Endodermal cell (in vitro differentiated cells): ENCODE results near the gene WDR46. TPM values are rescaled to one million over a fixed set of nuclear protein-coding genes. Genes with fewer than 3 reads are reported as not detected.

Experiments used
- DNase-seq: peaks from one replicate; pipeline ENCODE4 v3.0.0-alpha.2; 2017
- H3K27ac ChIP-seq: 2 replicates; pipeline ENCODE4 v1.5.1; 2013; ENCODE audit warnings: mild to moderate bottlenecking, low read depth, low read length, moderate library complexity
- H3K27me3 ChIP-seq: 2 replicates; pipeline ENCODE4 v1.6.1; 2013; ENCODE audit warnings: mild to moderate bottlenecking, low read length, moderate library complexity; ENCODE audit not compliant: insufficient read depth, control insufficient read depth, poor library complexity, severe bottlenecking
- H3K36me3 ChIP-seq: 2 replicates; pipeline ENCODE4 v1.7.0; 2013; ENCODE audit warnings: mild to moderate bottlenecking, low read length, moderate library complexity; ENCODE audit not compliant: control insufficient read depth, insufficient read depth
- H3K4me1 ChIP-seq: one replicate; pipeline ENCODE4 v1.7.0; 2013; ENCODE audit warnings: low read length; ENCODE audit not compliant: control insufficient read depth, insufficient read depth
- H3K4me3 ChIP-seq: 2 replicates; pipeline ENCODE4 v1.5.1; 2013; ENCODE audit warnings: mild to moderate bottlenecking, low read length, moderate library complexity
- H3K9ac ChIP-seq: 2 replicates; pipeline ENCODE4 v1.6.1; 2013; ENCODE audit warnings: mild to moderate bottlenecking, low read length, moderate library complexity; ENCODE audit not compliant: poor library complexity, severe bottlenecking; ENCODE audit errors: extremely low read depth
- H3K9me3 ChIP-seq: 2 replicates; pipeline ENCODE4 v1.6.1; 2013; ENCODE audit warnings: mild to moderate bottlenecking, low read length, moderate library complexity; ENCODE audit not compliant: control insufficient read depth
- H3K27ac Mint-ChIP-seq: 2 replicates; pipeline ENCODE4 v1.8.0; 2020; ENCODE audit warnings: mixed read lengths
- H3K27me3 Mint-ChIP-seq: 2 replicates; pipeline ENCODE4 v1.8.0; 2021; ENCODE audit warnings: mild to moderate bottlenecking, mixed read lengths; ENCODE audit not compliant: insufficient read depth
- H3K36me3 Mint-ChIP-seq: 2 replicates; pipeline ENCODE4 v1.8.0; 2020; ENCODE audit warnings: low read depth, mixed read lengths
- H3K4me1 Mint-ChIP-seq: 2 replicates; pipeline ENCODE4 v1.8.0; 2020; ENCODE audit warnings: mixed read lengths
- H3K4me3 Mint-ChIP-seq: 2 replicates; pipeline ENCODE4 v1.8.0; 2020; ENCODE audit warnings: mild to moderate bottlenecking, moderate library complexity, mixed read lengths
- H3K9me3 Mint-ChIP-seq: 2 replicates; pipeline ENCODE4 v1.8.0; 2020; ENCODE audit warnings: mild to moderate bottlenecking, mixed read lengths
- WGBS, 2 experiments: methylation state at CpG; one replicate each; pipeline versions ENCODE4 v1.1.5 to v1.1.7; 2013; ENCODE audit warnings: missing lambda C conversion rate in 2 of 2, mixed read lengths in 1 of 2; ENCODE audit not compliant: insufficient coverage in 1 of 2, insufficient read length in 1 of 2; 5-methylcytosine and 5-hydroxymethylcytosine counted together
- total RNA-seq, 2 donors: library from RNA; stranded (reverse); fragmentation: NEBNext Ultra II Directional in 1 of 2; extraction: Animal tissue kit (Norgen Biotek cat#: 25700) in 1 of 2; gene quantifications; 2 replicates in 1 of 2; 3 replicates in 1 of 2; pipeline ENCODE4 v1.2.1, GENCODE V29; 2021
- TF ChIP-seq, protein P1 (sequence below): fragments of 200-600 bp; sonication (generic); conservative IDR thresholded peaks from 2 replicates; pipeline ENCODE4 v1.5.0; 2021; ENCODE audit warnings: antibody characterized with exemption, mild to moderate bottlenecking

WDR46 gene
- total RNA-seq, 2 donors from 2014 or later, result 42.9 to 62.5 TPM

DNA sequence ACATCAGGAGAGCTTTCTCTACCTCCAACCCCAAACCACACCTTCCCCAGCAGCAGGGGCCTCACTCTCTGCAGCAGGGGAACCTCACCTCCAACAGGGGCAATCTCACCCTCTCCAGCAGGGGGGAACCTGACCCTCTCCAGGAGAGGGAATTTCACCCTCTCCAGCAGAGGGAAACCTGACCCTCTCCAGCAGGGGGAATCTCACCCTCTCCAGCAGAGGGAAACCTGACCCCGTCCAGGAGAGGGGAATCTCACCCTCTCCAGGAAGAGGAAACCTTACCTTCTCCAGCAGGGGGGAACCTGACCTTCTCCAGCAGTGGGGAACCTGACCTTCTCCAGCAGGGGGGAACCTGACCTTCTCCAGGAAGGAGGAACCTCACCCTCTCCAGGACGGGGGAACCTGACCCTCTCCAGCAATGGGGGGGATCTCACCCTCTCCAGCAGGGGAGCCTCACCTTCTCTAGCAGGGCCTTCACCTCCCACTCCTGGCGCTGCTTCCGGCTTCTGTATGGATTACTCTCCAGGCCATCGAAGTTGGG, 9.0 kb downstream of the WDR46 start:
- H3K27me3 Mint-ChIP-seq, result no peaks in the 10 kb centered on the region
- Histone ChIP-seq H3K36me3 (peaks cover 59% of the 10 kb centered on the region), H3K4me1 (no peaks in the 10 kb centered on the region), H3K27me3 (no peaks in the 10 kb centered on the region), H3K4me3 (no peak overlapping the region), H3K9ac (no peak overlapping the region), H3K9me3 (no peaks in the 10 kb centered on the region), H3K27ac (no peak overlapping the region)
- H3K36me3 Mint-ChIP-seq, result peaks cover 40% of the 10 kb centered on the region
- 82% methylated on average over 5 of the region's 5 CpGs; no CpG with 5 or more reads in 1 of the 2 experiments for WGBS, 2 experiments
- peak overlapping the region; percentile 52 for H3K27ac Mint-ChIP-seq
- H3K4me1 Mint-ChIP-seq, result peaks cover 21% of the 10 kb centered on the region
- H3K4me3 Mint-ChIP-seq, result no peak overlapping the region
- TF ChIP-seq, protein P1, sequence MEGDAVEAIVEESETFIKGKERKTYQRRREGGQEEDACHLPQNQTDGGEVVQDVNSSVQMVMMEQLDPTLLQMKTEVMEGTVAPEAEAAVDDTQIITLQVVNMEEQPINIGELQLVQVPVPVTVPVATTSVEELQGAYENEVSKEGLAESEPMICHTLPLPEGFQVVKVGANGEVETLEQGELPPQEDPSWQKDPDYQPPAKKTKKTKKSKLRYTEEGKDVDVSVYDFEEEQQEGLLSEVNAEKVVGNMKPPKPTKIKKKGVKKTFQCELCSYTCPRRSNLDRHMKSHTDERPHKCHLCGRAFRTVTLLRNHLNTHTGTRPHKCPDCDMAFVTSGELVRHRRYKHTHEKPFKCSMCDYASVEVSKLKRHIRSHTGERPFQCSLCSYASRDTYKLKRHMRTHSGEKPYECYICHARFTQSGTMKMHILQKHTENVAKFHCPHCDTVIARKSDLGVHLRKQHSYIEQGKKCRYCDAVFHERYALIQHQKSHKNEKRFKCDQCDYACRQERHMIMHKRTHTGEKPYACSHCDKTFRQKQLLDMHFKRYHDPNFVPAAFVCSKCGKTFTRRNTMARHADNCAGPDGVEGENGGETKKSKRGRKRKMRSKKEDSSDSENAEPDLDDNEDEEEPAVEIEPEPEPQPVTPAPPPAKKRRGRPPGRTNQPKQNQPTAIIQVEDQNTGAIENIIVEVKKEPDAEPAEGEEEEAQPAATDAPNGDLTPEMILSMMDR, result peak; percentile 90
- no peaks in the 10 kb centered on the region for H3K9me3 Mint-ChIP-seq
- DNase-seq, result peak; percentile 91

DNA sequence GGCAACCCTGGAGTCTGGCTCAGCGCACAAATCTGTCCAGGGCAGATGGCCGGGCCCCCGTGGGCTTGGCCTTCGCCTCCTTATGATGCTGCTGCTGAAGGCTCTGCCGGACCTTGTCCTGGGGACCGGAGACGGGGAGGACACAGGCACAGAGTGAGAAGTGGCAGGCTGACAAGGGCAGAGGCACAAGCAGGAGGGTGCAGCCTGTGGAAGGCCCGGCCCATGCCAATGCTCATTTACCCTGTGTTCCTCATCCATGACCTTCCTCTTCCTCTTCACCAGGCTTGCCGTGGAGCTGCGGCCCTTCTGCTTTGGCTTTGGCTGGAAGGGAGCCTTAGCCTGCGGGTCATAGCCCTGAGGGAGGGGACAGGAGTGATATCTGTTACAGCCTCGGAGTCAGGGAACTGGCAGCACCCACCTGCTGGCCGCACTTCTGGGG, 9.8 kb downstream of the WDR46 start:
- Histone ChIP-seq H3K9ac (no peak overlapping the region), H3K27me3 (no peaks in the 10 kb centered on the region), H3K4me1 (no peaks in the 10 kb centered on the region), H3K36me3 (peaks cover 59% of the 10 kb centered on the region), H3K9me3 (no peaks in the 10 kb centered on the region), H3K27ac (no peak overlapping the region), H3K4me3 (no peak overlapping the region)
- DNase-seq, result no peak
- no peak overlapping the region for H3K4me3 Mint-ChIP-seq
- TF ChIP-seq, protein P1, result no peak
- 92 to 95% methylated on average over 7 to 13 of the region's 13 CpGs for WGBS, 2 experiments
- H3K27ac Mint-ChIP-seq, result no peak overlapping the region
- H3K9me3 Mint-ChIP-seq, result no peaks in the 10 kb centered on the region
- no peaks in the 10 kb centered on the region for H3K27me3 Mint-ChIP-seq
- peaks cover 44% of the 10 kb centered on the region for H3K36me3 Mint-ChIP-seq
- H3K4me1 Mint-ChIP-seq, result peaks cover 29% of the 10 kb centered on the region

DNA sequence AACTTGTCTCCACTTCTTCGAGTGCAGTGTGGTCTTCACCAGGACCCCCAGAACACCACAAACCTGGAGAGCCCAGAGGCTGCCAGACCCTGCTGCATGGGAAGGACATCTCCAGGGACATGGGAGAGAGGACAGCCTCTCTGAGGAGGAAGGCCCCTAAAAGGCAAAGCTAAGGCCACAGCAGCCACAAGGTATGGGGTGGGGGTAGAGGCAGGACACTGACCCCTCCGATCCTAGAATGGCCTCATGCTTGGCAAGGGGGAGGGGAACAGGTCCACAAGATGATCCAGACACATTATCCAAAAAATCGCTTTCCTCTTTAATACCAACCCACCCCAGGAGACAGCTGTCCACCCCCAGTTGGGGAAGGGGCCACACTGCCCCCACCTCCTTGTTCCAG, 10.2 kb downstream of the WDR46 start:
- H3K9ac ChIP-seq, result no peak overlapping the region
- H3K27me3 ChIP-seq, result no peaks in the 10 kb centered on the region
- H3K4me1 ChIP-seq, result no peaks in the 10 kb centered on the region
- 90 to 100% methylated on average over 1 to 3 of the region's 3 CpGs for WGBS, 2 experiments
- H3K27ac ChIP-seq, result no peak overlapping the region
- H3K27me3 Mint-ChIP-seq, result no peaks in the 10 kb centered on the region
- H3K27ac Mint-ChIP-seq, result no peak overlapping the region
- no peaks in the 10 kb centered on the region for H3K9me3 Mint-ChIP-seq
- peaks cover 46% of the 10 kb centered on the region for H3K36me3 Mint-ChIP-seq
- H3K36me3 ChIP-seq, result peaks cover 62% of the 10 kb centered on the region
- DNase-seq, result no peak
- H3K4me3 ChIP-seq, result no peak overlapping the region
- H3K9me3 ChIP-seq, result no peaks in the 10 kb centered on the region
- H3K4me3 Mint-ChIP-seq, result no peak overlapping the region
- H3K4me1 Mint-ChIP-seq, result peaks cover 31% of the 10 kb centered on the region
- TF ChIP-seq, protein P1, result no peak
